GM18520 (cell line): ENCODE results near the gene ZBTB39.
"Not testable (repeated sequence)": the region's sequence is repeated elsewhere in the genome, so short reads cannot be mapped to it uniquely, and the experiment has no call there.

Experiments
- ATAC-seq: cut with Tn5 transposase; IDR thresholded peaks from one replicate; pipeline ENCODE4 v1.9.1; 2021; ENCODE audit not compliant: unreplicated experiment

The ZBTB39 gene

DNA sequence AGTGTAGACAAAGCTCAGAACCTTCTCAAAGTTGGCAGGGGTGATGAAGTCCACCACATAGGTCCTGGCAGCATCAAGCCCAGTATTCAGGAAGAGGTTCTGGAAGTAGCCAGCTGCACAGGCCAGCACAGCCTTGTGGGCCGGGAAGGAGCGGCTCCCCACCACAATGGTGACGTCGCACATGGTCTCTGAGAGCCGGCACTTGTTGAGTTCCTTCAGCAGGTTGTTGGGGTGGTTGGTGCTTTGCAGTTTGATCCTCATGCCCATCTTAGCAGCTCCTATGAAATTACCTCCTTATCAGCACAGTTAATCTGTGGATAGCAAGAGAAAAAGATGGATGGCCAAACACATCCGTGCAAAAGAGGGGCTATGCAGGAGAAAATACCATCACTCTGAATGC, 1.7 kb downstream of the ZBTB39 start:
- ATAC-seq, result no peak

DNA sequence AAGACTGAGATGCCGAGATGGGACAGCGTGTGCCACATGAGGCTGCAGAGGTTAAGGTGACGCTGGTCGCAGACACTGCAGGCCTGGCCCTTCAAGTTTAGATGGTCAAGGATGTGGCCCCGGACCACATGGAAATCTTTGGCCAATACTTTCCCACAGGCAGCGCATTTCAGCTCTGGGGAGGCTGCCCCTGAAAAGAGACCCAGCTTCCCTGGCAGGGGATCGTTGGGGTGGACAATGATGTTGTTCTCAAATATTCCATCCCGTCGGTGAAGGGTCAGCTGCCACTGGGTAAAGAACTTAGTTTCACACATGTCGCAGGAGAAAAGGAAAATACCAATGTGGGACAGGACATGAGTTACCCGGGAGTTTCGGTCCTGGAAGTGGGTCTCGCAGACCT, 3.0 kb downstream of the ZBTB39 start:
- ATAC-seq, result no peak

DNA sequence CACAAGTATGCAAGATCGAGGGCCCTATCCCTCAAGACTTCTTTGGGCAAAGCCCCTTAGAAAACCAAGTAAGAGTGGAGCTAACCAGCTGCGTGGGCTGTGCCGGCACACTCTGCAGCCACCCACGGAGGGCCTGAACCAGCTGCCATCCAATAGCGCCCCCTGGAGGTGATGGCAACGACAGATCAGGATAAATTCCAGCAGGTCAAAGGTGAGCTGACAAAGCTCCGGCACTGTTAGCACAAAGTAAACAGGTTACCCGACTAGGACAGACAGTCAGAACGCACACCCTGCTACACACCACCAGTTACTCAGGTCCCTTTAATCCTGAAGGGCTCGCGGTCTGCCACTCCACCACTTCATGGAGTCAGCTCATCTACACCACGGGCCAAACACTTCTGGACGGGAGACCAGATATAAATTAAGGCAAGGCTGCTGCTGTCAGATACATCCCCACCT, 4.9 kb downstream of the ZBTB39 start:
- no peak for ATAC-seq

DNA sequence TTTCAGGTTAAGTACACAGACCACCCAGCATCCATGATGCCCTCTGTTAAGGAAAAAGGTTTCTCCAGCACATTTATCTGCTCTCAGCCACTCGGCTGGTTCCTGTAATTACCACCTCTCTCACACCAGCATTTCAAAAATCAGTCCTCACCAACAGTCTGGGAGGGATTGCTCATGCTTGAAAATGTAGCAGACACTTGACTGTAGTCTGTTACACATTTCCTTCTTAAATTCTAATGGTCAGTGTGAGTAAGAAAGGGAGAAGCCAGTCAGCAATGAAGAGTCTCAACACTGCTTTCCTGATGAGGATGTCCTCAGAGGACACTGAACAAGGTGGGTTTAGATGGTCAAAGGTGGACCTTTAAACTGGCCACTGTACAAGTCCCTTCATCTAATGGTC, 6.0 kb downstream of the ZBTB39 start:
- ATAC-seq, result no peak

DNA sequence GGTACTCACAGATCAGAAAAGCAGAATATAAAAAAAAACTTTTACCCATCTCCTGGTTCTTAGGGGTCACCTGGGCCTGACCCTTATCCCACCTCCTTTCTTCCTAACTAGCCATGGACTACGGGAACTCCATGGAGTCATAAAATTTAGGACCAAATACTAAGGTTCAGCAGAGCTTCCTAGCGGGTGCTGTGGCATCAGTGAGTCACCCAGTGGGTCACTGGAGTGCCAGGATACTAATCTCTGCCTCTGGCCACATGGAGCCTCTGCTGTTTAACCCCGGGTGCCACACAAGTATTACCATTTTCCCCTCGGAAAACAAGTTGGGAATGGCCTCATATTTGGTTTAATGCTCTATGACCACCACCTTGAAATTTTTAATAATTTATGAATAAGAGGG, 6.9 kb downstream of the ZBTB39 start:
- ATAC-seq, result no peak

DNA sequence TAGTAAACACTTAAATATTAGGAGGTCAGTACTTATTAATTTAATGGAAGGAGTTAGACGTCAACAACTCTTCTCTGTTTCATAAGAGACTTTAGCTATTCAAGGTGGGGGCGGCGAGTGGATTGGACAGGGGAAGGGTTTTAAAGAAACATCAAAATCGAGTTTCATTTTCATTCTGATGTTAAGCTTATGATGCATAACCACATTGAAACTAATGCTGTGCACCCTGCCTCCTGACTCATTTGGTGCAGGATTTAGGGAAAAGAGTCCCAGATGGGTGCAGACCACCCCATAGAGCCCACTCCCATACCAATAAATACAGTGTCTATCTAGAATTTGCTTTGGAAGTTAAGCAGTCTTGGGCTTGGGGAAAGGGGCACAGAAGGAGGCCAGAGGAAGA, 7.4 kb downstream of the ZBTB39 start:
- ATAC-seq, result no peak

DNA sequence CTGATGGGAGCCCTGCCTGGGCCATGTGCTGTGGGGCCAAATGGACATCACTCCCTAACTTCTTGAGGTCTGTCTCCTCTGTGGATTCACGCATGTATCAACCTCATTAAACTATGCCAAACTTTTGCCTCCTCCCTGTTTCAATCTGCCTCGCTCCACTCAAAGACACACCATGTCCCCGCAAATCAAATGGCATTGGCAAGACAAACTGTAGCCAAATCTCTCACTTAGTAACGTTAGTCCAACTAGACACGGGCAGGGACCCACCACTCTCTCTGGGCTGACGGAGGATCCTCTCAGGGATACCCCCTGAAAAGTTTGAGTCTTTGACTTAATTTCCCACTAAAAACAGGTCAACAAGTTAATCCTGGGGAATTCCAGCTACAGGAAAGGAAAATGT, 8.0 kb downstream of the ZBTB39 start:
- no peak for ATAC-seq

DNA sequence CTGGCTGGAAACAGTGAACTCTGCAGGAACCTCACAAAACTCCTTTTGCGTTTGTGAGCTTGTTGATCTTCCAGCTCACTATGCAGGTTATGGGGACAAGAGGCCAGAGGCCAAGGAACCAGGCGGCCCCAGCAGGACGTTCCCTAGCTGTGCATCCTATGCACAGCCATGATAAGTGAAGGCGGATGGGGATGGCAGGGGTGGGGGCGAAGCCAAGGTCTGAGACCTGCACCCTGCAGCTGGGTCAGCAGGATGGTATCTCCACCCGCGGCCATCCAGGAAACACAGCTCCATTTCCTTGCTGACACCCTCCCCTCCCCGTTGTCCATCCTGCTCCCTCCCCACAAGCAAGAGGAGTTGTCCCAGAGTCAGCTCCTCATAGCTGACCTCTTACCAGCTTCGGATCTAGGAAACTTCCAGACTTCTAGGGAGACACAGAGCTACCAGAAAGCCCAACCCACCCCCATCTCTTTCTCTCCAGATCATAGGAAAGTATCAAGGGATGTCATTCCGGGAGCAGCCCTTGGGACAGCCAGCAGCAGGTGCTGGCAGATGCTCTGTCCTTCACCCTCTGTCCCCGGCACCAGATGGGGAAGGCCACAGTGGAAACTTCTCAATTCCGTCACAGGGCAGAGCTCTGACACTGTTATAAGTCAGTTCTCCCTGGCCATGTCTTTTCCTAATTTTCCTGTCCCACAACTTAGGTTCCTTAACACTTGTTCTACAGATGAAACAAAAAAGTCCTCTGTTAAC, 9.4 kb downstream of the ZBTB39 start:
- ATAC-seq, result no peak

DNA sequence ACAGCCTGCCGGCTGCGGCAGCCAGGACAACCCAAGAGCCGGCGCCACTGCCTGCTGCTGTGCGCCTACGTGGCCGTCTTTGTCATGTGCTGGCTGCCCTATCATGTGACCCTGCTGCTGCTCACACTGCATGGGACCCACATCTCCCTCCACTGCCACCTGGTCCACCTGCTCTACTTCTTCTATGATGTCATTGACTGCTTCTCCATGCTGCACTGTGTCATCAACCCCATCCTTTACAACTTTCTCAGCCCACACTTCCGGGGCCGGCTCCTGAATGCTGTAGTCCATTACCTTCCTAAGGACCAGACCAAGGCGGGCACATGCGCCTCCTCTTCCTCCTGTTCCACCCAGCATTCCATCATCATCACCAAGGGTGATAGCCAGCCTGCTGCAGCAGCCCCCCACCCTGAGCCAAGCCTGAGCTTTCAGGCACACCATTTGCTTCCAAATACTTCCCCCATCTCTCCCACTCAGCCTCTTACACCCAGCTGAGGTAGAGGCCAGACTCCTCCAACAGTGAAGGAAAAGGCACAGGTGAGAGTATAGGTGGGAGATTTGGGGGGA, 10.3 kb downstream of the ZBTB39 start:
- no peak for ATAC-seq

DNA sequence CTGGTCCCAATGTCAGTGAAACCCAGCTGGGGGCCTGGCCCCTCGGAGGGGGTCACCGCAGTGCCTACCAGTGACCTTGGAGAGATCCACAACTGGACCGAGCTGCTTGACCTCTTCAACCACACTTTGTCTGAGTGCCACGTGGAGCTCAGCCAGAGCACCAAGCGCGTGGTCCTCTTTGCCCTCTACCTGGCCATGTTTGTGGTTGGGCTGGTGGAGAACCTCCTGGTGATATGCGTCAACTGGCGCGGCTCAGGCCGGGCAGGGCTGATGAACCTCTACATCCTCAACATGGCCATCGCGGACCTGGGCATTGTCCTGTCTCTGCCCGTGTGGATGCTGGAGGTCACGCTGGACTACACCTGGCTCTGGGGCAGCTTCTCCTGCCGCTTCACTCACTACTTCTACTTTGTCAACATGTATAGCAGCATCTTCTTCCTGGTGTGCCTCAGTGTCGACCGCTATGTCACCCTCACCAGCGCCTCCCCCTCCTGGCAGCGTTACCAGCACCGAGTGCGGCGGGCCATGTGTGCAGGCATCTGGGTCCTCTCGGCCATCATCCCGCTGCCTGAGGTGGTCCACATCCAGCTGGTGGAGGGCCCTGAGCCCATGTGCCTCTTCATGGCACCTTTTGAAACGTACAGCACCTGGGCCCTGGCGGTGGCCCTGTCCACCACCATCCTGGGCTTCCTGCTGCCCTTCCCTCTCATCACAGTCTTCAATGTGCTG, 11.0 kb downstream of the ZBTB39 start:
- ATAC-seq, result no peak

DNA sequence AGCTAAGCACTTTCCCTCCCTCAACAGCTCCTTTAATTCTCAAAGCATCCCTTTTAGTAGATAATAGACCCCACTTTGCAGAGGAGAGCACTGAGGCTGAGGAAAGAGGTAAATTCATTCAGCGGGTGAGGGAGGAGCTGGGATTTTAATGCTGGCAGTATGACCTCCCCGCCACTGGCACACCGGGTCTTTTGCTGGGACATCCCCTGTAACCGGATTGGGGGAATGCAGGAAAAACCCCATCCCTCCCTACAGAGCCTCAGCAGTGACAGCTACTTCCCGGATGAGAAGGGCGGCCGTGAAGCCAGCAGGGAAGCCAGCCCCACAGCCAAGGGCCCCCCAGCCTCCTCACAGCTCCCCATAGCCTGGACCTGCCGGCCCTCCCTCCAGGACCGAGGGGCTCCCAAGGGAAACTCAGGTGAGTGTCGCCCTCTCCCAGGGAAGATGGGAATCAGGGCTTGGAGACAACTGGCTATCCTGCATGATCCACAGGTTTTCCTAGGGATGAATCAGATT, 12.1 kb downstream of the ZBTB39 start:
- no peak for ATAC-seq

DNA sequence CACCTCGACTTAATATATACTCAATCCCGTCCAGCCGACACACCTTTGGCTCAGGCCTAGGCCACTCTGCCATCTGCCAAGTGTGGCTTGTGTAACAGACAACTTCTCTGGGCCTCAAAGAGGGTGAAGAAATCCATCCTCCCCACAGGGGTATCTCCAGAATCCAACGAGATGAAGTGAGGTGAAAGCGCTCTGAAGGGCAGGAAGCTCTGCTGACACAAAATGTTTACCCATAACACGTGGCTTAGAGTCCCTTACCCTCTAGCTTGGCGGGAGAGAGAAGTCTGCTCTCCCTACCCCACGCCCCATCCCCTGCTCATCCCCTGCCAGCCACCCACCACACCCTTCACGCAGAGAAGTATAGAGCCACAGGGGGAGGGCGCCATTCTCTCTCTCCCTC, 13.0 kb downstream of the ZBTB39 start:
- ATAC-seq, result no peak

DNA sequence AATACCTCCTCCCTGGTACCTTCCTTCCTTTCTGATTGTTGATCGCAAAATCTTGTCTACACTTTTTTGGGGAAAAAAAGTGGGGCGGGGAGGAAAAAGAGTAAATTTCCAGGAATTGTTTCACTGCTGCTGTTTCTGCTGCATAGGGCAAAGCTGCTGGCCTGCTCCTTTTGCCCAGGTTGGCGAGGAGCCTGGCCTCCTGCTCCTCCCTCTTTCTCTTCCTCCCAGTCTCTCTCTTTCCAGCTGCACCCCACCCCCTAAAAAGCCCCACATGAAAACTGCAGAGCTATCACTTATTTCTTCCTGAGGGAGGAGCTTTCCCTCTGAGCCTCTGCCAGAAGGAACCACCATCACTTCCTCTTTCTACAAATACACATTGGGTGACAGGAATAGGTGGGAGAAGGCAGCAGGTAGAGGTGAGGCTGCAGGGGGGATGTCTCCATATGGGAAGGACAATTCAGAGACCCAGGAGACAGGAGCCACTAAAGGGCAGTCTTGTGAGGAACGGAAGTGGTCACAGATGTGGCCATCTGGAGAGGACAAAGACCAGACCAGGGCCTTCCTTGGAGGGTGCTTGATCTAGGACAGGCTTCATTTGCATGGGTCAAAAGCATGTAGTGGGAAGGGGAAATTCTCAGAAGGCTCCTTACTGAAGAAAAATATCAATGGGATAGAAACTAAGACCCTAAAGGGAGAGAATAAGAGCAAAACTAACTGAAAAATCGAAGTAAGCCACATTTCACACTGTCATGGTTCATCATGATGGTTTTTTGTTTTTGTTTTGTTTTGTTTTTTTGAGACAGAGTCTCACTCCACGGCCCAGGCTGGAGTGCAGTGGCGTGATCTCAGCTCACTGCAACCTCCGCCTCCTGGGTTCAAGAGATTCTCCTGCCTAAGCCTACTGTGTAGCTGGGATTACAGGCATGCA, 14.8 kb downstream of the ZBTB39 start:
- ATAC-seq, result no peak

DNA sequence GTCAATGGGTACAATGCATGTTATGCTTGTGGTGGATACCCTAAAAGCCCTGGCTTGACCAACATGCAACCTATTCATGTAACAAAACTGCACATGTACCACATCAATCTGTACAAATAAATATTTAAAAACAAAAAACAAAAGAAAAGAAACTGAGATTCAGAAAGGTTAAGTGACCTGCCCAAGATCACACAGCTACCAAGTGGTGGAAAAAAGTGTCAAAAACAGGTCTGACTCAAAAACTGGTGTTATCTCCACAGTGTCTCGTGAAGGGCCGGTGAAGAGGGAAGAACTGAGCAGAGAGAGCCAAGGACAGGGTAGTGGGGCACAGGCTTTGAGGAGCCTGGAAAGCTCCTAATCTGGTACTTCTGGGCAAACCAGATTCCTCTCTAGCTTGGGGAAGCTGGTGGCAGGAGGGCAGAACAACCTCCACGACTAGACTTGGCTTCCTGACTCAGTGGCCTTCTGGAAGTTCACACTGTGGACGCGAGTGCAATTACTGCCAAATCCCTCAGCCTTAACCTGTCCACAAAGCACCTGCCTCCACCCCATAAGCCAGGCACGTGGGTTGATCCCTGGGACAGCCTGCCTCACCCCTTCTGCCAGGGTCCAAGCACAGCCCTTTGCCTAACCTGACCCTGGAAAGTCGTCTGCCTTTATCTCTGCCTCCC, 15.6 kb downstream of the ZBTB39 start:
- ATAC-seq, result no peak

DNA sequence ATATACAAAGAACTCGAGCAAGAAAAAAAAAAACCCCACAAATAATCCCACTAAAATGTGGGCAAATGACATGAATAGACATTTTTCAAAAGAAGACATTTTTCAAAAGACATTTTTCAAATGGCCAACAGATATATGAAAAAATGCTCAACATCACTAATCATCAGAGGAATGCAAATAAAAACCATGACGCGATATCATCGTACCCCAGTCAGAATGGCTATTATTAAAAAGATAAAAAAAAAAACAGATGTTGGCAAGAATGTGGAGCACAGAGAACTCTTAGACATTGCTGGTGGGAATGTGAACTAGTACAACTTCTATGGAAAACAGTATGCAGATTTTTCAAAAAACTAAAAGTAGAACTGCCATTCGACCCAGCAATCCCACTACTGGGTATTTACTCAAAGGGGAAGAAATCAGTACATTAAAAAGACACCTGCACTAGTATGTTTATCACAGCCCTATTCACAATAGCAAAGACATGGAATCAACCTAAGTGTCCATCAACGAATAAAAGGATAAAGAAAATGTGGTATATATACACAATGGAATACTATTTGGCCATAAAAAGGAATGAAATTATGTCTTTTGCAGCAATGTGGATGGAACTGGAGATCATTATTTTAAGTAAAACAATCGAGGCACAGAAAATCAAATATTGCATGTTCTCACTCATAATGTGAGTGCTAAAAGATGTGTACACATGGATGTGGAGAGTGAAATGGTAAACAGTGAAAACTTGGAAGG, 16.3 kb downstream of the ZBTB39 start:
- ATAC-seq, result no peak

DNA sequence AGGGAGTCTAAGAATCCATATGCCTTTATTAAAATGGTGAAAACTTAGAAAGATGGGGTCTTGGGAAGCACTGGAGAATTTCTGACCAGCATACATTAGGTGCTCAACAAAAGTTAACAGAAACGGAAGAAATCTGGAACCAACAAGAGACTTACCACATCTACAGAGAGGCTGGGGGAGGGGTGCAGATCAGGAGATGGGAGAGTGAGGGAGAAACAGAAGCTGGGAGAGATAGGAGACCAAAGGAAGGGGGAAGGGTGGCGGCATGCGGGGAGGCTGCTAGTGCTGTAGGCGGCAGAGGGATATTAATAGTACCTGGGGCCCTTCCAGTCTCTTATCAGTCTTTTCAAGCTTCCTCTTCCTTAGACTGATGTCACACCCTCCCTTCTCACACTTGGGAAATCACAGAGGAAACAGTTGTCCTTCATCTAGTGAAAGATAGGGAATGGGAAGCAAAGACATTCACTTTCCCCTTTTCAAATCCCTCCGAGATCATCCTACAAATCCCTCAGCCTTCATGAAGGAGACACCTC, 18.1 kb downstream of the ZBTB39 start:
- no peak for ATAC-seq

DNA sequence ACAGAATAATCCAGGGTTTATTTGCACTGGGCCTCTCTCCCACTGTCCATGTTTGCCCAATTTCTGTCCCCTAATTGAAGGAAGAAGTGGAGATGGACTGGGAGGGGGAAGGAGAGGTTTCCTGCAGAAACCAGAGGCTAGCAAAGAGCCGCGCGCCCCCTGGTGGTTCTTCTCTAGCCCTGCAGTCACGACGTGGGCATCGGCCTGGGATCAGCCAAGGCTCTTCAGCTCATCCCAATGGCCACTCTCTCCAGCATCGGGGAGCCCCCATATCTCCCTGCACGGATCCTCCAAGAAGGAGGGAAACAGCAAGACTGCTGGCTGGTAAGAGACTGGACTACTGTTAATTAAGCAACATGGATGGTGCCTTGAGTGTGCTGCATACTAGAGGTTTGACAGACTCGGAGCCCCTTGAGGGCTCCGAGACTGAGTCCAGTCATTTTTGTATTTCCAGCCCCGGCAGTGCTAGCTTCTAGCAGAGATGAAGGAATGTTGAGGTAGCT, 18.7 kb downstream of the ZBTB39 start:
- ATAC-seq, result no peak

DNA sequence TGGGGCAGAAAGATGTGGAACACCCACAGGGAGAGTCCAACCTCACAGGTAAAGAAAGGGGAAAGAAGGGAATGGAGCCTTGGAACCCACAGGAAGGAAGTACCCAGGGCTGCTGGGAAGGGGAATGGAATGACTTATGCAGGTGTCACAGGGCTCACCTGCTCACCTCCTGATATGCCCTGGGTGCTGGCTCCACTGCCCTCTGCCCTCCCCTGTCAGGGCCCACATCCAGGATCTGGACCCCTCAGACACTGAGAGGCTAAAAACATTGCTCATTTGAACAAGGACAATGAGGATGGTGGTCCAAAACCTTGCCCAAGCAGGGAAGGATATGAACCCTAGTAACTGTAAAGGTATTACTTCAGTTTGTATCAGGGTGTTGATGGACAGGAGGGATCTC, 19.3 kb downstream of the ZBTB39 start:
- ATAC-seq, result no peak

DNA sequence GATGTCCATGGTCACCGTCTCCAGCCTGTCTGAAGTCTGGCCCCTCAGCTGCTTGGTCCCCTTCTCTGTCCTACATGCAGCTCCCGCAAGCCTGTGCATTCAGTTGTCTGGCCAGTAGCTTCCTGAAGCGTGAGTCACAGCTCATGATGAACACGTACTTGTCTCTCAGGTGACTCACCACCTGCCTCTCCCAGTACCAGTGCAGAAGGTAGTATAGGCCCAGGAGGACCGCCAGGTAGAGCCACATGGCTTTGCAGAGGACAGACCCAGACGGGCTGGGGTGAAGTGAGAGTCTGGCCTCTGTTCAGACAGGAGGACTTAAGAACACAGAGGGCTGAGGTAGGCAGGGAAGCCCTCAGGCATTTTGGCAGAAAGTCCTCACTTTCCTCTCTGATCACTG, 20.6 kb downstream of the ZBTB39 start:
- ATAC-seq, result not testable (repeated sequence)
